HEK293 (cell line): ENCODE results near the gene ZFPM1.

Source experiments
- CTCF ChIA-PET: fragments of 350-600 bp; formaldehyde crosslinking; extraction: SDS; loops from one replicate; lab custom pipeline; 2021; ENCODE audit warnings: antibody characterized with exemption; lab: Yijun Ruan, JAX
- POLR2A ChIA-PET: fragments of 300-600 bp; formaldehyde crosslinking; extraction: SDS; loops from one replicate; lab custom pipeline; 2020; ENCODE audit warnings: antibody characterized with exemption, inconsistent platforms; lab: Yijun Ruan, JAX
- H3K27ac ChIP-seq: fragments of 200-500 bp; sonication (Bioruptor generic); 2 replicates; pipeline ENCODE4 v1.5.1; 2014; ENCODE audit warnings: low read depth, low read length, control low read depth, inconsistent platforms; ENCODE audit errors: extremely low read depth
- H3K36me3 ChIP-seq, 2 experiments: fragments of 200-500 bp in 1 of 2; sonication (Bioruptor generic) in 1 of 2; 1 replicate in 1 of 2; 2 replicates in 1 of 2; pipeline ENCODE4 v1.5.1; 2014 to 2017; ENCODE audit warnings: inconsistent platforms in 2 of 2, low read length in 2 of 2; ENCODE audit not compliant: control insufficient read depth in 2 of 2, insufficient read depth in 1 of 2
- H3K4me1 ChIP-seq: fragments of 200-500 bp; sonication (Bioruptor generic); 2 replicates; pipeline ENCODE4 v1.5.1; 2014; ENCODE audit warnings: mild to moderate bottlenecking, low read length, inconsistent platforms; ENCODE audit not compliant: control insufficient read depth, insufficient read depth
- H3K4me3 ChIP-seq: 2 replicates; pipeline ENCODE4 v1.5.1; 2011; ENCODE audit warnings: low read depth, mild to moderate bottlenecking, control low read depth, low read length, moderate library complexity
- H3K9me3 ChIP-seq: fragments of 200-500 bp; sonication (Bioruptor generic); 2 replicates; pipeline ENCODE4 v1.5.1; 2014; ENCODE audit warnings: low read depth, low read length, inconsistent platforms; ENCODE audit not compliant: control insufficient read depth, insufficient read depth
- EGR2 ChIP-seq: fragments of 450-650 bp; formaldehyde crosslinking; IDR thresholded peaks from 2 replicates; pipeline ENCODE4 v1.5.1; 2016; ENCODE audit warnings: low read depth, missing biosample characterization, missing genetic modification characterization
- MZF1 ChIP-seq: fragments of 450-650 bp; formaldehyde crosslinking; IDR thresholded peaks from 2 replicates; pipeline ENCODE4 v1.5.1; 2017; ENCODE audit warnings: missing biosample characterization, missing genetic modification characterization, borderline replicate concordance
- PATZ1 ChIP-seq: fragments of 450-650 bp; formaldehyde crosslinking; IDR thresholded peaks from 2 replicates; pipeline ENCODE4 v1.5.1; 2016; ENCODE audit warnings: missing biosample characterization, missing genetic modification characterization
- SP2 ChIP-seq: fragments of 450-650 bp; formaldehyde crosslinking; IDR thresholded peaks from 2 replicates; pipeline ENCODE4 v1.5.1; 2016; ENCODE audit warnings: missing biosample characterization, missing genetic modification characterization
- ZBTB20 ChIP-seq: fragments of 450-650 bp; formaldehyde crosslinking; IDR thresholded peaks from 2 replicates; pipeline ENCODE4 v1.5.1; 2016; ENCODE audit warnings: missing biosample characterization, missing genetic modification characterization
- ZFHX2 ChIP-seq: fragments of 450-650 bp; formaldehyde crosslinking; conservative IDR thresholded peaks from 2 replicates; pipeline ENCODE4 v1.5.1; 2016; ENCODE audit warnings: missing biosample characterization, missing genetic modification characterization
- ZFP69B ChIP-seq: fragments of 450-650 bp; formaldehyde crosslinking; IDR thresholded peaks from 2 replicates; pipeline ENCODE4 v1.5.1; 2016; ENCODE audit warnings: missing biosample characterization, missing genetic modification characterization
- ZNF114 ChIP-seq: fragments of 450-650 bp; formaldehyde crosslinking; IDR thresholded peaks from 2 replicates; pipeline ENCODE4 v1.5.0; 2017; ENCODE audit warnings: missing biosample characterization, missing genetic modification characterization
- ZNF133 ChIP-seq: fragments of 450-650 bp; formaldehyde crosslinking; IDR thresholded peaks from 2 replicates; pipeline ENCODE4 v1.5.1; 2016; ENCODE audit warnings: missing biosample characterization, missing genetic modification characterization
- ZNF174 ChIP-seq: fragments of 450-650 bp; formaldehyde crosslinking; IDR thresholded peaks from 2 replicates; pipeline ENCODE4 v1.5.0; 2017; ENCODE audit warnings: missing biosample characterization, mild to moderate bottlenecking, missing genetic modification characterization
- ZNF19 ChIP-seq: fragments of 450-650 bp; formaldehyde crosslinking; IDR thresholded peaks from 2 replicates; pipeline ENCODE4; 2016; ENCODE audit warnings: missing biosample characterization, missing genetic modification characterization, low read depth
- ZNF211 ChIP-seq: fragments of 450-650 bp; formaldehyde crosslinking; IDR thresholded peaks from 2 replicates; pipeline ENCODE4 v1.5.1; 2016; ENCODE audit warnings: low read depth, missing biosample characterization, missing genetic modification characterization
- ZNF48 ChIP-seq: fragments of 450-650 bp; formaldehyde crosslinking; IDR thresholded peaks from 2 replicates; pipeline ENCODE4 v1.5.1; 2016; ENCODE audit warnings: missing biosample characterization, missing genetic modification characterization
- ZNF549 ChIP-seq: fragments of 450-650 bp; IDR thresholded peaks from 2 replicates; pipeline ENCODE4 v1.5.1; 2018; ENCODE audit warnings: missing biosample characterization, missing genetic modification characterization, mild to moderate bottlenecking, inconsistent platforms, moderate library complexity
- ZNF585B ChIP-seq: fragments of 450-650 bp; formaldehyde crosslinking; IDR thresholded peaks from 2 replicates; pipeline ENCODE4 v1.5.1; 2016; ENCODE audit warnings: missing biosample characterization, missing genetic modification characterization
- ZNF623 ChIP-seq: fragments of 450-650 bp; formaldehyde crosslinking; IDR thresholded peaks from 2 replicates; pipeline ENCODE4 v1.5.1; 2016; ENCODE audit warnings: missing biosample characterization, missing genetic modification characterization
- ZNF626 ChIP-seq: fragments of 450-650 bp; sonication (Bioruptor Pico); formaldehyde crosslinking; IDR thresholded peaks from 2 replicates; pipeline ENCODE4 v1.5.1; 2018; ENCODE audit warnings: missing biosample characterization, missing genetic modification characterization, inconsistent platforms
- ZNF629 ChIP-seq: fragments of 450-650 bp; formaldehyde crosslinking; IDR thresholded peaks from 2 replicates; pipeline ENCODE4 v1.5.1; 2017; ENCODE audit warnings: missing biosample characterization, missing genetic modification characterization
- ZNF747 ChIP-seq: fragments of 450-650 bp; formaldehyde crosslinking; IDR thresholded peaks from 2 replicates; pipeline ENCODE4 v1.5.1; 2016; ENCODE audit warnings: missing biosample characterization, missing genetic modification characterization
- ZNF830 ChIP-seq: fragments of 450-650 bp; IDR thresholded peaks from 2 replicates; pipeline ENCODE4 v1.5.0; 2018; ENCODE audit warnings: missing biosample characterization, missing genetic modification characterization, low read depth, mild to moderate bottlenecking, moderate library complexity
- ZNF837 ChIP-seq: fragments of 450-650 bp; formaldehyde crosslinking; IDR thresholded peaks from 2 replicates; pipeline ENCODE4 v1.5.1; 2016; ENCODE audit warnings: missing biosample characterization, missing genetic modification characterization
- ZNF843 ChIP-seq: fragments of 450-650 bp; formaldehyde crosslinking; IDR thresholded peaks from 2 replicates; pipeline ENCODE4 v1.5.1; 2016; ENCODE audit warnings: missing biosample characterization, missing genetic modification characterization
- ZSCAN16 ChIP-seq: fragments of 450-650 bp; formaldehyde crosslinking; IDR thresholded peaks from 2 replicates; pipeline ENCODE4 v1.5.1; 2016; ENCODE audit warnings: missing biosample characterization, missing genetic modification characterization
- ZSCAN23 ChIP-seq: fragments of 450-650 bp; formaldehyde crosslinking; IDR thresholded peaks from 2 replicates; pipeline ENCODE4 v1.5.1; 2016; ENCODE audit warnings: missing biosample characterization, missing genetic modification characterization
- TF ChIP-seq, protein P1 (sequence below): fragments of 450-650 bp; formaldehyde crosslinking; IDR thresholded peaks from 2 replicates; pipeline ENCODE4 v1.5.1; 2016; ENCODE audit warnings: missing biosample characterization, missing genetic modification characterization
- TF ChIP-seq, protein P2 (sequence below): fragments of 450-650 bp; formaldehyde crosslinking; optimal IDR thresholded peaks from 2 replicates; pipeline ENCODE3; 2016; ENCODE audit warnings: missing biosample characterization, mild to moderate bottlenecking, missing genetic modification characterization
- TF ChIP-seq, protein P3 (sequence below): fragments of 450-650 bp; formaldehyde crosslinking; IDR thresholded peaks from 2 replicates; pipeline ENCODE4 v1.5.1; 2016; ENCODE audit warnings: missing biosample characterization, missing genetic modification characterization
- TF ChIP-seq, protein P4 (sequence below): sonication (generic); formaldehyde crosslinking; IDR thresholded peaks from 2 replicates; pipeline ENCODE4 v1.8.1; 2022; ENCODE audit warnings: mild to moderate bottlenecking, moderate library complexity, missing genetic modification reagents
- TF ChIP-seq, protein P5 (sequence below): fragments of 450-650 bp; formaldehyde crosslinking; IDR thresholded peaks from 2 replicates; pipeline ENCODE4 v1.5.1; 2016; ENCODE audit warnings: missing biosample characterization, missing genetic modification characterization, low read depth

ZFPM1 gene

DNA sequence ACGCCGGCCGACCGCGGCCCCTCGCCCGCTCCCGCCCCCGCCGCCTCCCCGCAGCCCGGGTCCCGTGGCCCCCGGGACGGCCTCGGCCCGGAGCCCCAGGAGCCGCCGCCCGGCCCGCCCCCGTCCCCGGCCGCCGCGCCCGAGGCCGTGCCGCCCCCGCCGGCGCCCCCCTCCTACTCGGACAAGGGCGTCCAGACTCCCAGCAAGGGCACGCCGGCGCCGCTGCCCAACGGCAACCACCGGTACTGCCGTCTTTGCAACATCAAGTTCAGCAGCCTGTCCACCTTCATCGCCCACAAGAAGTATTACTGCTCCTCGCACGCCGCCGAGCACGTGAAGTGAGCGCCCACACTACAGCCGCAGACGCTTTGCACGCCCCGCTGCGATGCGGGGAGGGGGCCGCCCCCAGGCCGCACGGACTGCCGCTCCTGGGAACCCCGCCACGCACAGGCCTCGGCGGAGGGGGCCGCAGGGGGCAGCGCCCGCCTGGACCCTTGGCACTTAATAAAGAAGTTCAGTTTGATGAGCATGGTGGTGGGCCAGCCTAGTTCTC lies 81.6 kb downstream of the ZFPM1 start:
- ChIA-PET POLR2A (interaction anchor here (1.2 kb wide), 1 partner anchor 82 kb away, joined by 3 read pairs; the partner anchor contains the start of gene ZFPM1), CTCF (no interaction called here)
- peaks cover 0 to 22% of the 10 kb centered on the region in 2 experiments; a peak in 1 of 3 replicates for H3K36me3 ChIP-seq
- peak overlapping the region; percentile 58 for H3K4me3 ChIP-seq
- H3K4me1 ChIP-seq, result peaks cover 6% of the 10 kb centered on the region; the same call in 1 of the 2 replicates
- H3K27ac ChIP-seq, result peak overlapping the region; percentile 94; the same call in 1 of the 2 replicates
- no peaks in the 10 kb centered on the region for H3K9me3 ChIP-seq
- TF ChIP-seq ZNF585B (tag by site-specific recombination), result no peak
- TF ChIP-seq ZNF48 (tag by site-specific recombination), result no peak
- no peak for TF ChIP-seq ZSCAN16
- TF ChIP-seq ZNF626 (tag by site-specific recombination), result no peak
- TF ChIP-seq ZNF19 (tag by site-specific recombination), result no peak
- no peak for TF ChIP-seq PATZ1
- TF ChIP-seq, protein P1, sequence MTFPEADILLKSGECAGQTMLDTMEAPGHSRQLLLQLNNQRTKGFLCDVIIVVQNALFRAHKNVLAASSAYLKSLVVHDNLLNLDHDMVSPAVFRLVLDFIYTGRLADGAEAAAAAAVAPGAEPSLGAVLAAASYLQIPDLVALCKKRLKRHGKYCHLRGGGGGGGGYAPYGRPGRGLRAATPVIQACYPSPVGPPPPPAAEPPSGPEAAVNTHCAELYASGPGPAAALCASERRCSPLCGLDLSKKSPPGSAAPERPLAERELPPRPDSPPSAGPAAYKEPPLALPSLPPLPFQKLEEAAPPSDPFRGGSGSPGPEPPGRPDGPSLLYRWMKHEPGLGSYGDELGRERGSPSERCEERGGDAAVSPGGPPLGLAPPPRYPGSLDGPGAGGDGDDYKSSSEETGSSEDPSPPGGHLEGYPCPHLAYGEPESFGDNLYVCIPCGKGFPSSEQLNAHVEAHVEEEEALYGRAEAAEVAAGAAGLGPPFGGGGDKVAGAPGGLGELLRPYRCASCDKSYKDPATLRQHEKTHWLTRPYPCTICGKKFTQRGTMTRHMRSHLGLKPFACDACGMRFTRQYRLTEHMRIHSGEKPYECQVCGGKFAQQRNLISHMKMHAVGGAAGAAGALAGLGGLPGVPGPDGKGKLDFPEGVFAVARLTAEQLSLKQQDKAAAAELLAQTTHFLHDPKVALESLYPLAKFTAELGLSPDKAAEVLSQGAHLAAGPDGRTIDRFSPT (tag by site-specific recombination), result 0 out of 2 replicates have a peak, but pooled peaks have one; percentile 16
- TF ChIP-seq ZNF114, result no peak
- TF ChIP-seq ZNF830, result no peak
- TF ChIP-seq, protein P2, sequence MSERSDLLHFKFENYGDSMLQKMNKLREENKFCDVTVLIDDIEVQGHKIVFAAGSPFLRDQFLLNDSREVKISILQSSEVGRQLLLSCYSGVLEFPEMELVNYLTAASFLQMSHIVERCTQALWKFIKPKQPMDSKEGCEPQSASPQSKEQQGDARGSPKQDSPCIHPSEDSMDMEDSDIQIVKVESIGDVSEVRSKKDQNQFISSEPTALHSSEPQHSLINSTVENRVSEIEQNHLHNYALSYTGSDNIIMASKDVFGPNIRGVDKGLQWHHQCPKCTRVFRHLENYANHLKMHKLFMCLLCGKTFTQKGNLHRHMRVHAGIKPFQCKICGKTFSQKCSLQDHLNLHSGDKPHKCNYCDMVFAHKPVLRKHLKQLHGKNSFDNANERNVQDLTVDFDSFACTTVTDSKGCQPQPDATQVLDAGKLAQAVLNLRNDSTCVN (tag by site-specific recombination), result peak; percentile 51
- no peak for TF ChIP-seq ZNF211 (tag by site-specific recombination)
- no peak for TF ChIP-seq ZNF623
- TF ChIP-seq ZFP69B (tag by site-specific recombination), result no peak
- TF ChIP-seq ZSCAN23, result no peak
- TF ChIP-seq ZBTB20 (tag by site-specific recombination), result no peak
- TF ChIP-seq, protein P3, sequence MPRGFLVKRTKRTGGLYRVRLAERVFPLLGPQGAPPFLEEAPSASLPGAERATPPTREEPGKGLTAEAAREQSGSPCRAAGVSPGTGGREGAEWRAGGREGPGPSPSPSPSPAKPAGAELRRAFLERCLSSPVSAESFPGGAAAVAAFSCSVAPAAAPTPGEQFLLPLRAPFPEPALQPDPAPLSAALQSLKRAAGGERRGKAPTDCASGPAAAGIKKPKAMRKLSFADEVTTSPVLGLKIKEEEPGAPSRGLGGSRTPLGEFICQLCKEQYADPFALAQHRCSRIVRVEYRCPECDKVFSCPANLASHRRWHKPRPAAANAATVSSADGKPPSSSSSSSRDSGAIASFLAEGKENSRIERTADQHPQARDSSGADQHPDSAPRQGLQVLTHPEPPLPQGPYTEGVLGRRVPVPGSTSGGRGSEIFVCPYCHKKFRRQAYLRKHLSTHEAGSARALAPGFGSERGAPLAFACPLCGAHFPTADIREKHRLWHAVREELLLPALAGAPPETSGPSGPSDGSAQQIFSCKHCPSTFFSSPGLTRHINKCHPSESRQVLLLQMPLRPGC, result no peak
- TF ChIP-seq, protein P4, sequence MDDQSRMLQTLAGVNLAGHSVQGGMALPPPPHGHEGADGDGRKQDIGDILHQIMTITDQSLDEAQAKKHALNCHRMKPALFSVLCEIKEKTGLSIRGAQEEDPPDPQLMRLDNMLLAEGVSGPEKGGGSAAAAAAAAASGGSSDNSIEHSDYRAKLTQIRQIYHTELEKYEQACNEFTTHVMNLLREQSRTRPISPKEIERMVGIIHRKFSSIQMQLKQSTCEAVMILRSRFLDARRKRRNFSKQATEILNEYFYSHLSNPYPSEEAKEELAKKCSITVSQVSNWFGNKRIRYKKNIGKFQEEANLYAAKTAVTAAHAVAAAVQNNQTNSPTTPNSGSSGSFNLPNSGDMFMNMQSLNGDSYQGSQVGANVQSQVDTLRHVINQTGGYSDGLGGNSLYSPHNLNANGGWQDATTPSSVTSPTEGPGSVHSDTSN (CRISPR knock-in tag), result no peak
- TF ChIP-seq ZFHX2, result peak; percentile 89
- TF ChIP-seq, protein P5, sequence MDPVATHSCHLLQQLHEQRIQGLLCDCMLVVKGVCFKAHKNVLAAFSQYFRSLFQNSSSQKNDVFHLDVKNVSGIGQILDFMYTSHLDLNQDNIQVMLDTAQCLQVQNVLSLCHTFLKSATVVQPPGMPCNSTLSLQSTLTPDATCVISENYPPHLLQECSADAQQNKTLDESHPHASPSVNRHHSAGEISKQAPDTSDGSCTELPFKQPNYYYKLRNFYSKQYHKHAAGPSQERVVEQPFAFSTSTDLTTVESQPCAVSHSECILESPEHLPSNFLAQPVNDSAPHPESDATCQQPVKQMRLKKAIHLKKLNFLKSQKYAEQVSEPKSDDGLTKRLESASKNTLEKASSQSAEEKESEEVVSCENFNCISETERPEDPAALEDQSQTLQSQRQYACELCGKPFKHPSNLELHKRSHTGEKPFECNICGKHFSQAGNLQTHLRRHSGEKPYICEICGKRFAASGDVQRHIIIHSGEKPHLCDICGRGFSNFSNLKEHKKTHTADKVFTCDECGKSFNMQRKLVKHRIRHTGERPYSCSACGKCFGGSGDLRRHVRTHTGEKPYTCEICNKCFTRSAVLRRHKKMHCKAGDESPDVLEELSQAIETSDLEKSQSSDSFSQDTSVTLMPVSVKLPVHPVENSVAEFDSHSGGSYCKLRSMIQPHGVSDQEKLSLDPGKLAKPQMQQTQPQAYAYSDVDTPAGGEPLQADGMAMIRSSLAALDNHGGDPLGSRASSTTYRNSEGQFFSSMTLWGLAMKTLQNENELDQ (tag by site-specific recombination), result no peak
- TF ChIP-seq EGR2, result peak; percentile 82
- TF ChIP-seq ZNF747 (tag by site-specific recombination), result no peak
- no peak for TF ChIP-seq ZNF629 (tag by site-specific recombination)
- no peak for TF ChIP-seq ZNF133 (tag by site-specific recombination)
- no peak for TF ChIP-seq MZF1 (tag by site-specific recombination)
- no peak for TF ChIP-seq ZNF174 (tag by site-specific recombination)
- TF ChIP-seq ZNF549 (tag by site-specific recombination), result no peak
- no peak for TF ChIP-seq ZNF843
- no peak for TF ChIP-seq ZNF837
- TF ChIP-seq SP2 (tag by site-specific recombination), result 0 out of 2 replicates have a peak, but pooled peaks have one; percentile 5
